Nephron (organoid): ENCODE results near the gene HGS.

Source experiments
- H3K27ac Mint-ChIP-seq, 3 experiments: 2 replicates each; pipeline ENCODE4 v1.8.0; 2020; ENCODE audit warnings: mixed read lengths in 3 of 3, mild to moderate bottlenecking in 2 of 3, moderate library complexity in 1 of 3
- H3K27me3 Mint-ChIP-seq: 2 replicates; pipeline ENCODE4 v1.8.0; 2021; ENCODE audit warnings: low read depth, mild to moderate bottlenecking, moderate library complexity, mixed read lengths
- H3K36me3 Mint-ChIP-seq: 2 replicates; pipeline ENCODE4 v1.8.0; 2020; ENCODE audit warnings: low read depth, mixed read lengths
- H3K4me1 Mint-ChIP-seq: 2 replicates; pipeline ENCODE4 v1.8.0; 2020; ENCODE audit warnings: mixed read lengths
- H3K4me3 Mint-ChIP-seq, 3 experiments: 2 replicates each; pipeline ENCODE4 v1.8.0; 2020; ENCODE audit warnings: mild to moderate bottlenecking in 3 of 3, mixed read lengths in 3 of 3, moderate library complexity in 2 of 3
- H3K9me3 Mint-ChIP-seq: 2 replicates; pipeline ENCODE4 v1.8.0; 2020; ENCODE audit warnings: mixed read lengths
- TF ChIP-seq, protein P1 (sequence below), 3 experiments: fragments of 200-600 bp; sonication (generic); IDR thresholded peaks; one replicate each; pipeline ENCODE4 v1.5.0; 2021; ENCODE audit warnings: antibody characterized with exemption in 3 of 3; ENCODE audit not compliant: unreplicated experiment in 3 of 3

The HGS gene

DNA sequence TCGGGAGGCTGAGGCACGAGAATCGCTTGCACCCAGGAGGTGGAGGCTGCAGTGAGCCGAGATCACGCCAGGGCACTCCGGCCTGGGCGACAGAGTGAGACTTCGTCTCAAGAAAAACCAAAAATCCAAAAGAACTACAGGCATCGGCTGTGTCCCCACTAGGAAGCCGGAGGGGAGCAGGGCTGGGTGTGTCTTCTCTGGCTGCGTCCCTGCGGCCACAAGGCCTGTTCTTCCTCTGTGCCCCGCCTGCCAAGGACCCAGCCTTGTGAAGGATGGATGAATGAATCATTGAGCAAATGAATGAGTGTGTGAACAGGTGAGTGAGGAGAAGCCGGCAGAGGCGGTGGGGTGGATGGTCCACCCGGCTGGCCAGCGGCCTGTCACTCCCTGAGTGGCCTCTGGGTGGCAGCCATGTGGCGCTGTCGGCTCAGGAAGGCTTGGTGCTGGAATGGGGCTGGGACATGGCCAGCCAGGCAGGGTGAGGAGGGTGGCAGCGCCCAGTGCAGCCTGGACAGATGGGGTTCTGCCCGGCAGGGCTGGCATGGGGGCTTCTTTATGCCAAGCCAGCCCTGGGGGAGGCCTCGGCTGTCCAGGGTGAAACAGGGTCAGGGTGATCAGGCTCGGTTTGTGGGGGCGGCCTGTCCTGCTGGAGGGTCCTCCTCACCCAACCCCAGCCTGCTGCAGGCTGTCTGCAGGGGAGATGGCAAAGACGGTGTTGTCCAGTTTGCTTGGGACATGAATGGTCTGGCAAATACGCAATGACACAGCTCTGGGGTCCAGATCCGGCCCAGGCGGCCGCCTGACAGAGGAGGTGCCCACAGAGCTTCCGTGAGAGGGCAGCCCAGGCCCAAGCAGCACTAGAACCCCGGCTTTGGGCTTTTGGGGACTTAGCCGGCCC, 49.9 kb downstream of the HGS start:
- Mint-ChIP-seq H3K27ac (no peak overlapping the region), H3K36me3 (no peaks in the 10 kb centered on the region), H3K4me3 (no peak overlapping the region), H3K27me3 (peaks cover 37% of the 10 kb centered on the region), H3K4me1 (peaks cover 6% of the 10 kb centered on the region), H3K9me3 (no peaks in the 10 kb centered on the region)
- TF ChIP-seq, protein P1, sequence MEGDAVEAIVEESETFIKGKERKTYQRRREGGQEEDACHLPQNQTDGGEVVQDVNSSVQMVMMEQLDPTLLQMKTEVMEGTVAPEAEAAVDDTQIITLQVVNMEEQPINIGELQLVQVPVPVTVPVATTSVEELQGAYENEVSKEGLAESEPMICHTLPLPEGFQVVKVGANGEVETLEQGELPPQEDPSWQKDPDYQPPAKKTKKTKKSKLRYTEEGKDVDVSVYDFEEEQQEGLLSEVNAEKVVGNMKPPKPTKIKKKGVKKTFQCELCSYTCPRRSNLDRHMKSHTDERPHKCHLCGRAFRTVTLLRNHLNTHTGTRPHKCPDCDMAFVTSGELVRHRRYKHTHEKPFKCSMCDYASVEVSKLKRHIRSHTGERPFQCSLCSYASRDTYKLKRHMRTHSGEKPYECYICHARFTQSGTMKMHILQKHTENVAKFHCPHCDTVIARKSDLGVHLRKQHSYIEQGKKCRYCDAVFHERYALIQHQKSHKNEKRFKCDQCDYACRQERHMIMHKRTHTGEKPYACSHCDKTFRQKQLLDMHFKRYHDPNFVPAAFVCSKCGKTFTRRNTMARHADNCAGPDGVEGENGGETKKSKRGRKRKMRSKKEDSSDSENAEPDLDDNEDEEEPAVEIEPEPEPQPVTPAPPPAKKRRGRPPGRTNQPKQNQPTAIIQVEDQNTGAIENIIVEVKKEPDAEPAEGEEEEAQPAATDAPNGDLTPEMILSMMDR (IDR thresholded peaks at IDR 0.05; ENCODE audit: unreplicated experiment in 3 of 3), result peak; percentile 90 to 93 (median 92)

GRCh38 chr17:81734405-81735263, 50.8 kb downstream of the HGS start:
- Mint-ChIP-seq H3K4me3 (no peak overlapping the region), H3K27me3 (peaks cover 37% of the 10 kb centered on the region), H3K36me3 (no peaks in the 10 kb centered on the region), H3K27ac (no peak overlapping the region), H3K9me3 (no peaks in the 10 kb centered on the region), H3K4me1 (peaks cover 6% of the 10 kb centered on the region)
- TF ChIP-seq, protein P1 (IDR thresholded peaks at IDR 0.05; ENCODE audit: unreplicated experiment in 3 of 3), result no peak

DNA sequence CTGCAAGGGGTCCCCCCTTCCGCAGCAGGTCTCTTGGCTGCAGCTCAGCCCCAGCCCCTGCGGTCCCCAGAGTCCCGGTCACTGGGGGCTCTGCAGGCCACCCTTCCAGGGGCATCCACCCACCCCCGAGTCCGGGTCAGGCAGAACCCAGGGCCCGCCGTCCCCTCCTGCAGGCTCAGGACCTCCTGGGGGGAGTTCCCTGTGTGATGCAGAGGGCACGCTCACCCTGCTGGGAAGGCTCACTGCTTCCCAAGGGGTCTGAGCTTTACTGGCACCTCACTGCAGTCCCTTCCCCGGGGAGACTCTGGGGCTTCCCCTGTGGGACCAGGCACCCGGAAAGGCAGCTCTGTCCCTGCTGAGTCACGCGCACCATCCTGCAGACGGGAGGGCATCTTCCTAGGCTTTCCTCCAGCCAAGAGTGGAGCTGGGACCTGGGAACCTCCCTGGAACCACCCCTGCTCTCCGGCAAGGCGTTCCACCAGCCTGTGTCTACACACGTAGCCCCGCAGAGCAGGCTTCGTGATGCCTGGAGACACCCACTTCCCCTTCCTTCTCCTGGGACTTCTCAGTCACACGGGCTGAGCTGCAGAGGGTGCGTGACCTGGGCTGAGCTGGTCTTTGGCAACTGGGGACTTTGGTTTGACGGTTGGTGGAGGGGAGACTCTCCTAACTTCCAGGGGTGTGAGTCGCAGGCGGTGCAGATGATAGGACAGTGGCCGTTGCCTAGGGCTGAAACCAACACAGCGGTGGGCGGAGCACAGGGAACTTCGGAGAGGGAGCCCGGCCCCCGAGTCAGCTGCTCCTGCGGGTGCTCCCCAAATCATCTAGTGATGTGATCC, 51.7 kb downstream of the HGS start:
- TF ChIP-seq, protein P1 (IDR thresholded peaks at IDR 0.05; ENCODE audit: unreplicated experiment in 3 of 3), result no peak
- Mint-ChIP-seq H3K36me3 (no peaks in the 10 kb centered on the region), H3K27ac (no peak overlapping the region)

GRCh38 chr17:81737947-81738800, 54.4 kb downstream of the HGS start:
- H3K4me3 Mint-ChIP-seq, result no peak overlapping the region
- TF ChIP-seq, protein P1 (IDR thresholded peaks at IDR 0.05; ENCODE audit: unreplicated experiment in 3 of 3), result no peak
- H3K27me3 Mint-ChIP-seq, result peaks cover 33% of the 10 kb centered on the region
- no peak overlapping the region for H3K27ac Mint-ChIP-seq
- no peaks in the 10 kb centered on the region for H3K4me1 Mint-ChIP-seq
- H3K36me3 Mint-ChIP-seq, result no peaks in the 10 kb centered on the region
- H3K9me3 Mint-ChIP-seq, result no peaks in the 10 kb centered on the region

More for the DNA sequence above, 51.7 kb downstream of the HGS start:
- Mint-ChIP-seq H3K4me1 (peaks cover 6% of the 10 kb centered on the region), H3K4me3 (no peak overlapping the region), H3K9me3 (no peaks in the 10 kb centered on the region), H3K27me3 (peaks cover 37% of the 10 kb centered on the region)
